NCI-H510A (cell line): ENCODE results near the gene FOXRED2.

ENCODE experiments used
- DNase-seq: peaks from one replicate; lab custom pipeline; 2025; lab: John Stamatoyannopoulos, UW

The FOXRED2 gene

GRCh38 chr22:36449596-36450175 lies 57.2 kb downstream of the FOXRED2 start:
- no peak for DNase-seq

- no peak for DNase-seq
Measured at GRCh38 chr22:36447632-36448031, 59.2 kb downstream of the FOXRED2 start.

- DNase-seq: no peak
Measured at GRCh38 chr22:36445158-36445668, 61.6 kb downstream of the FOXRED2 start.

- DNase-seq: no peak
Measured at GRCh38 chr22:36443198-36443770, 63.6 kb downstream of the FOXRED2 start.

GRCh38 chr22:36442506-36443197 lies 64.2 kb downstream of the FOXRED2 start:
- no peak for DNase-seq

GRCh38 chr22:36440429-36441002 lies 66.3 kb downstream of the FOXRED2 start:
- no peak for DNase-seq

- DNase-seq: no peak
Measured at GRCh38 chr22:36439481-36440271, 67.2 kb downstream of the FOXRED2 start.
